Upper lobe of left lung (tissue), 6 donors: Measurements from ENCODE around the gene RCAN3. TPM values are rescaled to one million over a fixed set of nuclear protein-coding genes. Genes with fewer than 3 reads are reported as not detected.

Source experiments
- ATAC-seq, 2 donors: fragments of 200-7000 bp; cut with Tn5 transposase; one replicate each; pipeline ENCODE4 v1.9.1; 2022; ENCODE audit warnings: mild to moderate bottlenecking in 2 of 2, moderate library complexity in 2 of 2; ENCODE audit not compliant: low FRiP score in 2 of 2
- DNase-seq, 2 donors: peaks; one replicate each; pipeline ENCODE4 v3.0.0-alpha.2; 2019 to 2020
- H3K27ac ChIP-seq, 4 donors: fragments of 200-600 bp; sonication (generic); one replicate each; pipeline ENCODE4 v1.5.1; 2016 to 2019
- H3K27me3 ChIP-seq, 4 donors: fragments of 200-600 bp; sonication (generic); one replicate each; pipeline ENCODE4 v1.5.1; 2017 to 2019
- H3K36me3 ChIP-seq, 4 donors: fragments of 200-600 bp; sonication (generic); one replicate each; pipeline ENCODE4 v1.5.1; 2016 to 2019
- H3K4me1 ChIP-seq, 4 donors: fragments of 200-600 bp; sonication (generic); one replicate each; pipeline ENCODE4 v1.5.1; 2018 to 2019
- H3K4me3 ChIP-seq, 4 donors: fragments of 200-600 bp; sonication (generic); one replicate each; pipeline ENCODE4 v1.5.1; 2017 to 2019; ENCODE audit warnings: mild to moderate bottlenecking in 2 of 4, moderate library complexity in 1 of 4
- H3K9me3 ChIP-seq, 4 donors: fragments of 200-600 bp; sonication (generic); one replicate each; pipeline ENCODE4 v1.5.1; 2018 to 2019
- EP300 ChIP-seq, 4 donors: sonication (generic); formaldehyde crosslinking; IDR thresholded peaks; one replicate each; pipeline ENCODE4 v1.5.1; 2017; ENCODE audit warnings: antibody characterized with exemption in 4 of 4, control low read depth in 2 of 4
- POLR2A ChIP-seq, 4 donors: fragments of 450-650 bp; IDR thresholded peaks; one replicate each; pipeline ENCODE4 v1.5.1; 2016 to 2017; ENCODE audit warnings: antibody characterized with exemption in 4 of 4, mild to moderate bottlenecking in 2 of 4
- POLR2AphosphoS5 ChIP-seq, 2 donors: sonication (generic); formaldehyde crosslinking; IDR thresholded peaks; one replicate each; pipeline ENCODE4 v1.5.1; 2017; ENCODE audit warnings: antibody characterized with exemption in 2 of 2
- WGBS, 2 donors: methylation state at CpG; one replicate each; pipeline ENCODE4 v1.1.5; 2017 to 2018; 5-methylcytosine and 5-hydroxymethylcytosine counted together
- total RNA-seq, 6 donors: library from RNA; depleted of rRNA in 4 of 6; stranded (reverse); fragments of >200 nt in 4 of 6; gene quantifications; one replicate each; pipeline versions ENCODE4 v1.1.0 to v1.2.1, GENCODE V29; 2016 to 2021
- TF ChIP-seq, protein P1 (sequence below), 6 experiments: fragments of 450-650 bp in 4 of 6; fragments of 200-600 bp in 2 of 6; sonication (generic) in 2 of 6; IDR thresholded peaks; one replicate each; pipeline ENCODE4 v1.5.1; 2016 to 2019; ENCODE audit warnings: antibody characterized with exemption in 6 of 6
- donor health status: DM: no; HTN: no; CAD: no; lungs with moderate emphysema.
- donor health status: DM: no; HTN: yes; CAD: no; lungs with severe emphysema.

The RCAN3 gene
- total RNA-seq, 6 donors from 2014 or later = 13.6 to 35.5 (median 18.6) TPM

DNA sequence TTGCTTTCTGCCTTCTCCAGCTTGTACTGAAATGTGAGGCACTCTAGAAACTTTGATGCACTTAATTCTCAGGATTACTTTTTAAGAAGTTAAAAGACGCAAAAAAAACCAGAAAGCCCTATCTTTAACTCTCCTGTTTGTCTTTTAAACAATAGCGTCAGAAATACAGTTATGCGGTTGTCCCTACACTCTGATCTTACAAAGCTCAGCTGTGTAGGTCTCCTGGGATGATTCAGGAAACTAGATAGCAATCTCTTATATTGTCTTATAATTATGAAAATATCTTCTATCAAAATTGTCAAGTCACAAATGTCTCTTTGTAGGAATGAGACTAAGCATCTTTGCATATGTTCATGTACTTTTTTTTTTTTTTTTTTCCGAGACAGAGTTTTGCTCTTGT lies 26.9 kb upstream of the RCAN3 start:
- Histone ChIP-seq H3K36me3 (no peaks in the 10 kb centered on the region), H3K9me3 (no peaks in the 10 kb centered on the region), H3K4me1 (no peaks in the 10 kb centered on the region), H3K4me3 (no peak overlapping the region), H3K27ac (no peak overlapping the region), H3K27me3 (no peaks in the 10 kb centered on the region)
- no peak for ATAC-seq
- WGBS, 2 donors = 90 to 93% methylated on average over 4 of the region's 4 CpGs
- TF ChIP-seq POLR2A (IDR thresholded peaks at IDR 0.05) (no peak), EP300 (IDR thresholded peaks at IDR 0.05) (no peak), POLR2AphosphoS5 (IDR thresholded peaks at IDR 0.05) (no peak)
- TF ChIP-seq, protein P1, sequence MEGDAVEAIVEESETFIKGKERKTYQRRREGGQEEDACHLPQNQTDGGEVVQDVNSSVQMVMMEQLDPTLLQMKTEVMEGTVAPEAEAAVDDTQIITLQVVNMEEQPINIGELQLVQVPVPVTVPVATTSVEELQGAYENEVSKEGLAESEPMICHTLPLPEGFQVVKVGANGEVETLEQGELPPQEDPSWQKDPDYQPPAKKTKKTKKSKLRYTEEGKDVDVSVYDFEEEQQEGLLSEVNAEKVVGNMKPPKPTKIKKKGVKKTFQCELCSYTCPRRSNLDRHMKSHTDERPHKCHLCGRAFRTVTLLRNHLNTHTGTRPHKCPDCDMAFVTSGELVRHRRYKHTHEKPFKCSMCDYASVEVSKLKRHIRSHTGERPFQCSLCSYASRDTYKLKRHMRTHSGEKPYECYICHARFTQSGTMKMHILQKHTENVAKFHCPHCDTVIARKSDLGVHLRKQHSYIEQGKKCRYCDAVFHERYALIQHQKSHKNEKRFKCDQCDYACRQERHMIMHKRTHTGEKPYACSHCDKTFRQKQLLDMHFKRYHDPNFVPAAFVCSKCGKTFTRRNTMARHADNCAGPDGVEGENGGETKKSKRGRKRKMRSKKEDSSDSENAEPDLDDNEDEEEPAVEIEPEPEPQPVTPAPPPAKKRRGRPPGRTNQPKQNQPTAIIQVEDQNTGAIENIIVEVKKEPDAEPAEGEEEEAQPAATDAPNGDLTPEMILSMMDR (IDR thresholded peaks at IDR 0.05) = no peak
- no peak for DNase-seq

DNA sequence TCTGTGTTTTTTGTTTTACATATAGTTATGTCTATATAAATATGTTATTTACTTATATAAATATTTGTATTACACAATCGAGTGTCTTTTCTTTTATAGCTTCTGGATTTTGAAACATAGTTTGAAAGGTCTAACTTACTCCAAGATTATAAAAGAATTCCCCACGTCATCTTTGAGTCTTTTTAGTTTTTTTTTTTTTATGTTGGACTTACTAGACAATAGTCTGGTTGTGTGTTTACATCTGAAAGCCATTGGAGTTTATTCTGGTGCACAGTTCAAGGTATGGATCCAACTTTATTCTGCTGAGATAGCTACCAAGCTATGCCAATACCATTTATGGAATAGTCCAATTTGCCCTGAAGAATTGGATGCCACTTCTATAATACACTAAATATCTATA lies 26.1 kb upstream of the RCAN3 start:
- Histone ChIP-seq H3K4me1 (no peaks in the 10 kb centered on the region), H3K9me3 (no peaks in the 10 kb centered on the region), H3K27ac (no peak overlapping the region), H3K36me3 (no peaks in the 10 kb centered on the region), H3K27me3 (no peaks in the 10 kb centered on the region), H3K4me3 (no peak overlapping the region)
- TF ChIP-seq, protein P1 (IDR thresholded peaks at IDR 0.05) = no peak
- TF ChIP-seq EP300 (IDR thresholded peaks at IDR 0.05) (no peak), POLR2A (IDR thresholded peaks at IDR 0.05) (no peak), POLR2AphosphoS5 (IDR thresholded peaks at IDR 0.05) (no peak)
- DNase-seq (no peak), ATAC-seq (no peak)
- 37 to 39% methylated on average over 2 of the region's 2 CpGs for WGBS, 2 donors

DNA sequence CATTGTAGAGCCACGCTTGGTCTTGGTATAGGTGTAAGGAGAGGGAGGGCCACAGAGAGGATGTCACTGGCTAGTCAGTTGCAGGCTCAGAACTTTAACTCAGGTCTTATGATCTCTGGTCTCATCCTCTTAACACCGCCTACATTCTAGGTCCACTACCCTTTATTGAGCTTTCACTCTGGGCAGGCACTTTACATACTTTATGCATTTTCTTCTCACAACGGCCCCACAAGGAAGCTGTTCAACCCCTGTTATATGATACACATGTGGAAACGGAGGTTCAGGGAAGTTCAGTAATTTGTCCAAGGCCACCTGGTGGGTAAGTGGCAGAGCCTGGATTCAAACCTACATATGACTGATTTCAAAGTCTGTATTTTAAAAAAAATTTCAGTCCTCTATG lies 25.3 kb upstream of the RCAN3 start:
- H3K9me3 ChIP-seq = no peaks in the 10 kb centered on the region
- H3K27ac ChIP-seq = no peak overlapping the region
- no peaks in the 10 kb centered on the region for H3K4me1 ChIP-seq
- H3K27me3 ChIP-seq = no peaks in the 10 kb centered on the region
- 81 to 94% methylated on average over 4 of the region's 4 CpGs for WGBS, 2 donors
- no peak for TF ChIP-seq POLR2A (IDR thresholded peaks at IDR 0.05)
- no peak for TF ChIP-seq POLR2AphosphoS5 (IDR thresholded peaks at IDR 0.05)
- no peak for TF ChIP-seq EP300 (IDR thresholded peaks at IDR 0.05)
- TF ChIP-seq, protein P1 (IDR thresholded peaks at IDR 0.05) = no peak
- H3K36me3 ChIP-seq = no peaks in the 10 kb centered on the region
- H3K4me3 ChIP-seq = no peak overlapping the region
- DNase-seq (no peak), ATAC-seq (no peak)

DNA sequence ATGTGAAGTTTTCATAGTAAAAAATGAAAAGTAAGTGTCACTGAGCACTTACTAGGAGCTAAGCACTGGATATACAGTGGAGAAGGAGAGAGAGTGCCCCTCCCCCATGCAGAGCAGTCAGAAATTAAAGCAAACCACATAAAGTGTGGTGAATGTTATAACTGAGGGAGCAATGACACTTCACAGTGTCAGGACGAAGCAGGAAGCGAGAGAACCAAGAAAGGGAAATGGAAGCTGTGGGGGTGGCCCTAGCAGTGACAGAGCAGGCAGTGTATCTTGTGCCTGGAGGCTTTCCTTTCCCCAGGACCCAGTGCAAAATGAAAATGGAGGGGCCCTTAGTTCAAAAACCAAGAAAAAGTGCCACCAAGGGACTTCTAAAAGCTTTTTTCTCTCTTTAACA lies 21.5 kb upstream of the RCAN3 start:
- no peaks in the 10 kb centered on the region for H3K9me3 ChIP-seq
- WGBS, 2 donors = 52 to 58% methylated on average over 2 of the region's 2 CpGs
- H3K4me1 ChIP-seq = no peaks in the 10 kb centered on the region
- ATAC-seq (peak; percentile 70 to 73), DNase-seq (peak in 1 of 2 donors; percentile 34)
- no peaks in the 10 kb centered on the region for H3K27me3 ChIP-seq
- no peak overlapping the region for H3K4me3 ChIP-seq
- no peak overlapping the region for H3K27ac ChIP-seq
- no peaks in the 10 kb centered on the region for H3K36me3 ChIP-seq
- TF ChIP-seq EP300 (IDR thresholded peaks at IDR 0.05) (no peak), POLR2A (IDR thresholded peaks at IDR 0.05) (no peak), POLR2AphosphoS5 (IDR thresholded peaks at IDR 0.05) (no peak)
- TF ChIP-seq, protein P1 (IDR thresholded peaks at IDR 0.05) = no peak

DNA sequence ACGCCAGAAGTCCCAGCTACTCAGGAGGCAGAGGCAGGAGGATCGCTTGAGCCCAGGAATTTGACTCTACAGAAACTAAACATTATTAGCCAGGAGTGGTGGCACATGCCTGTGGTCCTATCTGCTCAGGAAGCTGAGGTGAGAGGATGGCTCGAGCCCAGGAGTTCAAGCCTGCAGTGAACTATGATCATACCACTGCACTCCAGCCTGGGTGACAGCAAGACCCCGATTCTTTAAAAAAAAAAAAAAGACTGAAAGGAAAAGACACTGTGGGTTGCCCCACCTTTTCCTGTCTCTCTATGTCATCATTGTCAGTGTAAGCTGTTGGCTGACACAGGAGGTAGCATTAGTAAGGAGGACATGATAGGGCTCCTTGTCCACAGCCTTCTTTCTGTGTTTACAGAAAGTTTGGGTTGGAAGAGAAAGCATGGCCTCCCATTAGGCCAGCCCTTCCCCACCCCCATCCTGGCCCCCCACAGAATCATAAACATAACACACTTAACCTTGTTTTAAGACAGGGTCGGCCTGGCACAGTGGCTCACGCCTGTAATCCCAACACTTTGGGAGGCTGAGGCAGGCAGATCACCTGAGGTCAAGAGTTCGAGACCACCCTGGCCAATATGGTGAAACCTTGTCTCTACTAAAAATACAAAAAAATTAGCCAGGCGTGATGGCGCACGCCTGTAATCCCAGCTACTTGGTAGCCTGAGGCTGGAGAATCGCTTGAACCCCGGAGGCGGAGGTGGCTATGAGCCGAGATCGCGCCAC lies 20.6 kb upstream of the RCAN3 start:
- Histone ChIP-seq H3K4me3 (no peak overlapping the region), H3K9me3 (no peaks in the 10 kb centered on the region), H3K4me1 (no peaks in the 10 kb centered on the region), H3K27me3 (no peaks in the 10 kb centered on the region), H3K36me3 (no peaks in the 10 kb centered on the region), H3K27ac (peak overlapping the region in 1 of 4 donors; percentile 30)
- 82 to 90% methylated on average over 16 of the region's 16 CpGs for WGBS, 2 donors
- ATAC-seq (no peak), DNase-seq (no peak)
- TF ChIP-seq, protein P1 (IDR thresholded peaks at IDR 0.05) = no peak
